Common myeloid progenitor, CD34-positive (primary cell): ENCODE results near the gene GCAT.

Experiments
- CTCF ChIA-PET: fragments of 350-600 bp; sonication (Branson Sonifier 250); formaldehyde crosslinking; loops from one replicate; lab custom pipeline; 2021; ENCODE audit warnings: antibody characterized with exemption; lab: Charles Lee
- POLR2A ChIA-PET: fragments of 350-600 bp; sonication (Branson Sonifier 250); formaldehyde crosslinking; loops from one replicate; lab custom pipeline; 2021; ENCODE audit warnings: antibody characterized with exemption; lab: Charles Lee
- DNase-seq, 3 donors: peaks; one replicate each; pipeline versions ENCODE4 v3.0.0 to v3.0.0-alpha.2; 2013
- H3K27ac ChIP-seq, 2 experiments: 1 replicate in 1 of 2; 2 replicates in 1 of 2; pipeline ENCODE4 v1.7.0; 2013; ENCODE audit warnings: inconsistent platforms in 2 of 2, low read length in 2 of 2, mild to moderate bottlenecking in 2 of 2, low read depth in 1 of 2, moderate library complexity in 1 of 2; ENCODE audit not compliant: severe bottlenecking in 2 of 2, insufficient read depth in 1 of 2, poor library complexity in 1 of 2
- H3K27me3 ChIP-seq, 5 experiments: replicated peaks in 2 of 5; 1 replicate in 3 of 5; 2 replicates in 2 of 5; pipeline versions ENCODE4 v1.6.1 to v1.7.0; 2013; ENCODE audit warnings: low read length in 4 of 5, mild to moderate bottlenecking in 2 of 5, moderate library complexity in 2 of 5, inconsistent platforms in 1 of 5; ENCODE audit not compliant: insufficient read depth in 5 of 5, control insufficient read depth in 4 of 5
- H3K36me3 ChIP-seq, 4 experiments: 1 replicate in 2 of 4; 2 replicates in 2 of 4; pipeline versions ENCODE4 v1.6.1 to v1.7.0; 2013; ENCODE audit warnings: low read length in 3 of 4, control low read depth in 1 of 4, mild to moderate bottlenecking in 1 of 4; ENCODE audit not compliant: control insufficient read depth in 4 of 4, insufficient read depth in 4 of 4
- H3K4me1 ChIP-seq, 4 experiments: 1 replicate in 3 of 4; 2 replicates in 1 of 4; pipeline versions ENCODE4 v1.6.1 to v1.7.1; 2013; ENCODE audit warnings: low read length in 3 of 4, mild to moderate bottlenecking in 3 of 4, control low read depth in 1 of 4, inconsistent platforms in 1 of 4, moderate library complexity in 1 of 4; ENCODE audit not compliant: control insufficient read depth in 4 of 4, insufficient read depth in 4 of 4; ENCODE audit errors: control extremely low read depth in 1 of 4
- H3K4me3 ChIP-seq, 7 experiments: 1 replicate in 4 of 7; 2 replicates in 3 of 7; pipeline versions ENCODE4 v1.5.1 to v1.7.0; 2013; ENCODE audit warnings: mild to moderate bottlenecking in 7 of 7, low read length in 6 of 7, moderate library complexity in 6 of 7, inconsistent platforms in 2 of 7, low read depth in 2 of 7, control low read depth in 1 of 7; ENCODE audit not compliant: insufficient read depth in 4 of 7, control insufficient read depth in 1 of 7; ENCODE audit errors: extremely low read depth in 1 of 7
- H3K9me3 ChIP-seq, 5 experiments: 1 replicate in 4 of 5; 2 replicates in 1 of 5; pipeline versions ENCODE4 v1.6.1 to v1.7.1; 2013; ENCODE audit warnings: low read length in 4 of 5, mild to moderate bottlenecking in 2 of 5, inconsistent platforms in 1 of 5, low read depth in 1 of 5, moderate library complexity in 1 of 5; ENCODE audit not compliant: control insufficient read depth in 4 of 5, insufficient read depth in 2 of 5; ENCODE audit errors: control extremely low read depth in 1 of 5
- WGBS: methylation state at CpG from one replicate; pipeline ENCODE4 v1.1.5; 2013; ENCODE audit not compliant: insufficient coverage; 5-methylcytosine and 5-hydroxymethylcytosine counted together

The GCAT gene

GRCh38 chr22:37781434-37782059 lies 26.2 kb upstream of the GCAT start:
- Histone ChIP-seq H3K36me3 (no peaks in the 10 kb centered on the region), H3K4me3 (no peak overlapping the region), H3K4me1 (no peaks in the 10 kb centered on the region), H3K9me3 (no peaks in the 10 kb centered on the region), H3K27ac (no peak overlapping the region), H3K27me3 (no peaks in the 10 kb centered on the region)
- ChIA-PET POLR2A (no interaction called here), CTCF (interaction anchor here (0.9 to 1.7 kb wide), 6 partner anchors 10 to 138 kb away, joined by 3 to 5 read pairs (median 4); no protein-coding TSS in a partner anchor)
- WGBS, result 97% methylated on average over 13 of the region's 13 CpGs
- peak in 1 of 3 donors; percentile 21 for DNase-seq

GRCh38 chr22:37782340-37783168 lies 25.2 kb upstream of the GCAT start:
- Histone ChIP-seq H3K27ac (no peak overlapping the region), H3K4me3 (no peak overlapping the region), H3K27me3 (no peaks in the 10 kb centered on the region), H3K9me3 (no peaks in the 10 kb centered on the region), H3K4me1 (no peaks in the 10 kb centered on the region), H3K36me3 (no peaks in the 10 kb centered on the region)
- WGBS, result 93% methylated on average over 12 of the region's 18 CpGs
- no peak for DNase-seq
- POLR2A ChIA-PET, result no interaction called here
- CTCF ChIA-PET, result interaction anchor here (1.0 to 1.7 kb wide), 4 partner anchors 9 to 159 kb away, joined by 3 to 5 read pairs (median 3); no protein-coding TSS in a partner anchor

DNA sequence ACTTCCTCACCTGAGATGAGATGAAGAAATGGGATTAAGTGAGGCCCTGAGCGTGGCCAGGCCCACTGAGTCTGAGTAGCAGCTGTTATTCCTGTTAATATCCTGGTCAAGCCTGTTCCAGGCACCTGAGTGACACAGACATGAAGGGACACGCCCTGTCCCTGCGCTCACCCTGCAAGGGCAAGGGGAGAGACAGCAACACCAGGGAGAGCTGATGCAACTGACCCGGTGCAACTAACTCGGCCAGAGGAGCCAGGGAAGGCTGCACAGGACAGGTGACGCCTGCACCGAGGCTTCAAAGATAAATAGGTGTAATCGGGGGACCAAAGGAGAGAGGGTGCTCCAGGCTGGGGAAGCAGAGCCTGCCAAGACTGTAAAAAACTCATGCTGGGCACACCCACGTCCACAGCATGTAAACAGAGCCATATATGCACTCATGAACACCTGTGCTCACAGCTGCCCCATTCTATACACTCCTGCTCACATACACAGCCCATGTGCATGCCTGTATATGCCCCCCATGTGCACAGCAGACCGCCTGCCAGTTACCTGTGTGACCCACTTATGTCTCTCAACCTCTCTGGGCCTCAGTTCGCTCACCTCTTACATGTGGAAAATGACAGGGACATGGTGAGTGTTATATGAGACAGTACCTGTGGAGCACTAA lies 22.8 kb upstream of the GCAT start:
- H3K4me3 ChIP-seq, result no peak overlapping the region
- H3K27me3 ChIP-seq, result no peaks in the 10 kb centered on the region
- no peaks in the 10 kb centered on the region for H3K4me1 ChIP-seq
- no peaks in the 10 kb centered on the region for H3K9me3 ChIP-seq
- CTCF ChIA-PET, result interaction anchor here (1.5 kb wide), 1 partner anchor 33 kb away, joined by 3 read pairs; no protein-coding TSS in a partner anchor
- no peak overlapping the region for H3K27ac ChIP-seq
- no peak for DNase-seq
- WGBS, result 94% methylated on average over 8 of the region's 11 CpGs
- H3K36me3 ChIP-seq, result no peaks in the 10 kb centered on the region
- POLR2A ChIA-PET, result no interaction called here

DNA sequence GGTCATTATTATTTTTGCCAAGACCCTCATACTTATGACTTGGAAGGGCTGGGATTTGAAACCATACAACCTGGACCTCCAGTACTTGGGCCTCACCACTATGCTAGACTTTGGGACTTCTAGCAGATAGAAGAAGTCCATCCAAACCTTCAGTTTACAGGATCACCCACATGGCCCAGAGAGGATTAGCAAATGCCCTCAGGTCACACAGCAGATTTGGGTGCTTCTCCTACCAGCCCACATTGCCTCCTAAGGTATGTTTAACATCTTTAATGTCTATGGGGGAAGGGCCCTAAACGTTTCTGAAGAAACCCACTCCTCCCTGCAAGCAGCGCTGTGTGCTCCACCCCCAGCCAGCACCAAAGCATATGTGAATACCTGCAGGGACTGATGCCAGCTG lies 17.5 kb upstream of the GCAT start:
- Histone ChIP-seq H3K4me1 (no peaks in the 10 kb centered on the region), H3K27me3 (no peaks in the 10 kb centered on the region), H3K4me3 (no peak overlapping the region), H3K36me3 (no peaks in the 10 kb centered on the region), H3K27ac (no peak overlapping the region), H3K9me3 (no peaks in the 10 kb centered on the region)
- DNase-seq, result no peak
- ChIA-PET POLR2A (no interaction called here), CTCF (no interaction called here)
- 71% methylated on average over 2 of the region's 2 CpGs for WGBS

DNA sequence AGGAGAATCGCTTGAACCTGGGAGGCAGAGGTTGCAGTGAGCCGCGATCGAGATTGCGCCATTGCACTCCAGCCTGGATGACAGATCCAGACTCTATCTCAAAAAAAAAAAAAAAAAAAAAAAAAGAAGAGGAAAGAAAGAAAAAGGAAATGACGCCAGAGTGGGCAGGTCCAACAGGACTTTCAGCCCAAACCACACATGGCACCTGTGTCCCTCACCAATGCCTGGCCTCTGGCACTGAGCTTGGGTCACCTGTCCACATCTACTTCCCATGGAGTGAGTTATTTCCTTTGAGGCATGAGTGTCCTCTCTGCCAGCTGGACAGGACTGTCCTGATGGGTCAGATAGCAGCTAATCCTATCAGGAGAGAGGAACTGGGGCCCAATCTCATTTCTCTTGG lies 15.2 kb upstream of the GCAT start:
- H3K27ac ChIP-seq, result no peak overlapping the region
- ChIA-PET POLR2A (no interaction called here), CTCF (interaction anchor here (1.0 to 1.4 kb wide), 6 partner anchors 11 to 170 kb away, joined by 3 to 6 read pairs (median 4); no protein-coding TSS in a partner anchor)
- no CpG with 5 or more reads among the region's 6 CpGs for WGBS
- no peaks in the 10 kb centered on the region for H3K9me3 ChIP-seq
- H3K27me3 ChIP-seq, result no peaks in the 10 kb centered on the region
- no peak for DNase-seq
- H3K36me3 ChIP-seq, result no peaks in the 10 kb centered on the region
- H3K4me1 ChIP-seq, result no peaks in the 10 kb centered on the region
- H3K4me3 ChIP-seq, result no peak overlapping the region

GRCh38 chr22:37794376-37794775 lies 13.4 kb upstream of the GCAT start:
- H3K27ac ChIP-seq, result no peak overlapping the region
- no peaks in the 10 kb centered on the region for H3K36me3 ChIP-seq
- ChIA-PET POLR2A (no interaction called here), CTCF (interaction anchor here (0.9 kb wide), 1 partner anchor 11 kb away, joined by 3 read pairs; a partner anchor contains a TSS)
- no peak overlapping the region for H3K4me3 ChIP-seq
- WGBS, result no CpG with 5 or more reads among the region's 2 CpGs
- no peaks in the 10 kb centered on the region for H3K9me3 ChIP-seq
- DNase-seq, result no peak
- H3K4me1 ChIP-seq, result no peaks in the 10 kb centered on the region
- H3K27me3 ChIP-seq, result no peaks in the 10 kb centered on the region
